ENCODE measurements around the gene NALCN.

GRCh38 chr13:101455863-101456262, 39.6 kb upstream of the NALCN start:
- TF ChIP-seq CTCF (IDR thresholded peaks at IDR 0.05; ENCODE audit: insufficient read depth, low read depth, low read length): no peak
- no peak for TF ChIP-seq EZH2 (IDR thresholded peaks at IDR 0.05; ENCODE audit: insufficient read depth, low read length)

Measured in astrocyte (in vitro differentiated cells and primary cell).